ENCODE results near the gene DHX58. TPM values are rescaled to one million over a fixed set of nuclear protein-coding genes. Genes with fewer than 3 reads are reported as not detected.

The DHX58 gene
- total RNA-seq, 1 donor from 2014 or later: 2.3 TPM

- Mint-ChIP-seq H3K36me3 (ENCODE audit: unreplicated experiment) (no peaks in the 10 kb centered on the region), H3K9me3 (ENCODE audit: unreplicated experiment) (no peaks in the 10 kb centered on the region), H3K4me3 (ENCODE audit: unreplicated experiment) (no peak overlapping the region), H3K4me1 (ENCODE audit: unreplicated experiment) (peaks cover 10% of the 10 kb centered on the region), H3K27ac (ENCODE audit: unreplicated experiment) (no peak overlapping the region), H3K27me3 (ENCODE audit: unreplicated experiment) (peaks cover 15% of the 10 kb centered on the region)
- TF ChIP-seq CTCF (IDR thresholded peaks at IDR 0.05): no peak
- no peak for DNase-seq (ENCODE audit: extremely low spot score, unreplicated experiment)
These were observed 16.0 kb downstream of the DHX58 start for GRCh38 chr17:42096360-42097111.

DNA sequence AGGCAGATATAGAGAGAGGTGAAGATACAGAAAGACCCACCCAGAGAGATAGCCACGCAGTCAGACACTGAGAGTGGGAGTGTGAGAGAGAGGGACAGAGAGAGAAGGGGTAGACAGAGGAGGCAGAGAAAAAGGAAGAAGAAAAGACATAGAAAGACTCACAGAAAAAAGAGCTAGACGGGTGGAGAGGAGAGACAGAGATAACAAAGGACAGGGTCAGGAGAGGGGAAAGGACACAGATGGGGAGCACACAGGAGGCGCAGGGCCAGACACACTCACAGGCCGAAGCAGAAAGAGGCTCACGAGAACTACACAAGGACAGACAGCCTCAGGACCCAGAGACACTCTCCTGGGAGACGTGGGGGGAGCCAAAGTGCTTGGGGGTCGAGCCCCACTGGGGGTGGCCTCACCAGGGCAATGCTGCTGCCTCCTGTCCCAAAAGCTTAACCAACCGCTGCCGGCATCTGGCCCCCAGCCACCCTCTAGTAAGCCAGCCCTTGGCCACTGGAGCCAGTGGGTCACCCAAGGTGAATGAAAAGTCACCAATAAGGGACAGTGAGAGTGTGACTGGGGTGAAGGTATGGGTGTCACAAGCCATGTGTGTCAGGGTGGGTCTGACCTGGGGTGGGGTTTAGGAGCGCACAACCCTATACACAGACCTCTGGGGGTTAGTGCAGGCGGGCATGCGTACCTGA, 18.0 kb downstream of the DHX58 start:
- H3K9me3 Mint-ChIP-seq (ENCODE audit: unreplicated experiment): no peaks in the 10 kb centered on the region
- TF ChIP-seq CTCF (IDR thresholded peaks at IDR 0.05): no peak
- no peaks in the 10 kb centered on the region for H3K36me3 Mint-ChIP-seq (ENCODE audit: unreplicated experiment)
- peaks cover 10% of the 10 kb centered on the region for H3K4me1 Mint-ChIP-seq (ENCODE audit: unreplicated experiment)
- no peak overlapping the region for H3K4me3 Mint-ChIP-seq (ENCODE audit: unreplicated experiment)
- DNase-seq (ENCODE audit: extremely low spot score, unreplicated experiment): no peak
- H3K27ac Mint-ChIP-seq (ENCODE audit: unreplicated experiment): no peak overlapping the region
- H3K27me3 Mint-ChIP-seq (ENCODE audit: unreplicated experiment): peaks cover 17% of the 10 kb centered on the region

- peaks cover 8% of the 10 kb centered on the region for H3K4me1 Mint-ChIP-seq (ENCODE audit: unreplicated experiment)
- no peaks in the 10 kb centered on the region for H3K36me3 Mint-ChIP-seq (ENCODE audit: unreplicated experiment)
- no peak for TF ChIP-seq CTCF (IDR thresholded peaks at IDR 0.05)
- peaks cover 25% of the 10 kb centered on the region for H3K27me3 Mint-ChIP-seq (ENCODE audit: unreplicated experiment)
- no peak overlapping the region for H3K4me3 Mint-ChIP-seq (ENCODE audit: unreplicated experiment)
- no peak overlapping the region for H3K27ac Mint-ChIP-seq (ENCODE audit: unreplicated experiment)
- no peak for DNase-seq (ENCODE audit: extremely low spot score, unreplicated experiment)
- H3K9me3 Mint-ChIP-seq (ENCODE audit: unreplicated experiment): no peaks in the 10 kb centered on the region
These were observed 19.6 kb downstream of the DHX58 start for GRCh38 chr17:42092939-42093338.

- no peak for TF ChIP-seq CTCF (IDR thresholded peaks at IDR 0.05)
- H3K4me1 Mint-ChIP-seq (ENCODE audit: unreplicated experiment): peaks cover 8% of the 10 kb centered on the region
- no peak overlapping the region for H3K27ac Mint-ChIP-seq (ENCODE audit: unreplicated experiment)
- H3K27me3 Mint-ChIP-seq (ENCODE audit: unreplicated experiment): peaks cover 16% of the 10 kb centered on the region
- no peak for DNase-seq (ENCODE audit: extremely low spot score, unreplicated experiment)
- H3K36me3 Mint-ChIP-seq (ENCODE audit: unreplicated experiment): no peaks in the 10 kb centered on the region
- no peak overlapping the region for H3K4me3 Mint-ChIP-seq (ENCODE audit: unreplicated experiment)
- no peaks in the 10 kb centered on the region for H3K9me3 Mint-ChIP-seq (ENCODE audit: unreplicated experiment)
These were observed 21.3 kb downstream of the DHX58 start for GRCh38 chr17:42090964-42091790.

All from osteocyte (in vitro differentiated cells).